ENCODE measurements around the gene NECAB2. TPM values are rescaled to one million over a fixed set of nuclear protein-coding genes. Genes with fewer than 3 reads are reported as not detected.

Gene NECAB2
- polyA plus RNA-seq, 1 donor = 0.66 TPM

DNA sequence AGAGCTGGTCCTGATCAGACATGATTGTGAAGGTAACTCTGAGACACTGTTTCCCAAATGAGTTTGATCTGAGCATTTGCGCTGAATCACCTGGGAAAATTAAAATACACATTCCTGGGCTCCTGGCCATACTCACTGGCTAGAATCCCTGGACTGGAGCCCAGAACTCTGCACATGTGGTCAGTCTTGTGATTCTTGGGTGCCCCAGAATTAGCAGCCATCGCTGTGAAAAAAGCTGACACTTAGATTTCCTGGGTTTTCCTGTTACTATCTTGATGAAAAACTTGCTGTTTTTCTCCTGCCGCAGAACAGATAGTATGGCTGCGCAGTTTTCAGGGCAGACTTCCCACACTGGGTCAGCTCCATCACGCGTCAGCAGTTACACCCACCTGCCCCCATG, 24.6 kb downstream of the NECAB2 start:
- DNase-seq (ENCODE audit: low read depth) = no peak

DNA sequence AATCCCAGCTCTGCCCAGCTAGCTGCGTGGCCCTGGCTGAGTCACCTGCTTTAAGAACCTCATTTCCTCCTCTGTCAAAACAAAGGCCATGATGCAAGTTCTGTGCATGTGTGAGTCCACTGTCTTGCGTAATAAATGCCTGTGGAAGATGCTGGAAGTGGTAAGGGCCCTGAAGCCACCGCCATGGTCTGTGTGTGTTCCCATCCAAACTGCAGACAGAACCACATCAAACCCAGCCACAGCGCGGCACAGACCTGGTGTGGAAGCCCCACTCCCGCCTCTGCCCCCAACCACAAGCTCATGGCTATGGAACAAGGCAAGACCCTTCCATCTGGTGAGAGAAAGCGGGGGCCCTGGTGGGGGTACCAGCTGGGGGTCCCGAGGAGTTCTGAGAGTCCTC, 26.0 kb downstream of the NECAB2 start:
- no peak for DNase-seq (ENCODE audit: low read depth)

DNA sequence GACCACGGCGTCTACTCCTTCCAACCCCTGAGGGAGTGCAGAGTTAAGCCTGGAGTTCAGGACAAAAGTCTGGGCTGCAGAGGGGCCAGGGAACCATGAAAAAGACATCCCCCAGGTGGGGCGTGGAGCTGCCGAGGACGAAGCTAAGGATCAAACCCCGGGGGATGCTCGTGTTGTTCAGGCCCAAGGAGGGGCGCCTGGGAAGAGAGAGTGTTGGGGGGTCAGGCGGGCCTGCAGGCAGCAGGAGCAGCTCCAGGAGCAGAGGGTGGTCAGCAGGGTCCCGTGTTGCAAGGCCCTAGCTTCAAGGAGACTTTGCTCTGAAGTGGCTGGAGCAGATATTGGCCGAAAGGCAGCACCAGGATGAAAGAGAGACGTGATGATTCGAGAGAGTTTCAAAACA, 26.7 kb downstream of the NECAB2 start:
- DNase-seq (ENCODE audit: low read depth) = no peak

DNA sequence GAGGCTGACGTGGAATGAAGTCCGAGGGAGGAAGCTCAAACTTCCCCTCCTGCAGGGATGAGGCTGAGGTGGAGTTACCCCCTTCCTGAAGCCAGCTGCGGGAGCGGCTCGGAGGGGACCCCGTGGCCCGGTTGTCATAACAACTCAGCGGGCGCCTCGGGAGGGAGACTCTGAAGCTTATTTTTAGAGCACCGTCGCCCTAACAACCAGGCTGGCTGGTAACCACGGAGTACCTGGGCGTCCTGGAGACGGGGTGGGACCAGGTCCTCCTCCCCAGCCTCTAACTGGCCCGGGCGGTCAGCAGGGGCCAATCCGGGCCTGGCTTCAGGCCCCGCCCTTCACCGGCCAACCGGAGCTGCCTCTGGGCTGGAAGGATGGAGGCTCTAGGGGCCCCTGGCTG, 27.7 kb downstream of the NECAB2 start:
- no peak for DNase-seq (ENCODE audit: low read depth)

DNA sequence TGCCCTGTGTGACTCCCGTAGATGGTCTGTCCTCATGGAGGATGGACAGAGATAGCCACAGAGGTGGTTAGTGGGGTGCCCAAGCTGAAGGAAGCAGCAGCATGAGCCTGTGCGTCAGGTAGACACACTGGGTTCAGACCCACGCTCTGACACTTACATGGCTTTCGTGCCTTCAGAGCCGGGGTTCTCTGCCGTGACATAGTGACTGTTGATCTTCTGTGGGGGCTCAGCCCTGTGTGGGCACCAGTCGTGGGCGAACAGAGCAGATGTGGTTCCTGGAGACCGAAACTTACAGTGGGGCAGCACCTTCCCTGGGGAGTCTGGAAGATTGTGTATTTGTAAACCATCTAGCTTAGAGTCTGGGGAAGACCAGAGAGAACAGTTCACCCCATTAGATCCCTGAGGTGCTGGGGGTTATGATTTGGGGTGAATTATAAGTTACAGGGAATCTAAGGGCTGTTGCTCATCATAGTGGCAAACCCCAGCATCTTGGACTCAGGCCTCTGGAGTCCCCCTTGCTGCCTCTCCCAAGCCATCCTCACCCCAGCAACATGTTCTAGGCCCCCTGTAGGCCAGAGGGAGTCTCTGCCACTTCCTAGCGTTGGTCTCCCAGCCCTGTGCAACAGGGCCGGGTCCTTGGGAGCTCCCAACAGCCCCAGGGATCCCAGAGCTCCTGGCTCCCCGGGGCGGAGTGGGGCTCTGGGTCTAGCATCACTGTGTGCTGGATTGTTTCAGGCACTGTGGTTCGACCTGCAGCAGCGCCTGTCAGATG, 28.6 kb downstream of the NECAB2 start:
- DNase-seq (ENCODE audit: low read depth) = no peak

DNA sequence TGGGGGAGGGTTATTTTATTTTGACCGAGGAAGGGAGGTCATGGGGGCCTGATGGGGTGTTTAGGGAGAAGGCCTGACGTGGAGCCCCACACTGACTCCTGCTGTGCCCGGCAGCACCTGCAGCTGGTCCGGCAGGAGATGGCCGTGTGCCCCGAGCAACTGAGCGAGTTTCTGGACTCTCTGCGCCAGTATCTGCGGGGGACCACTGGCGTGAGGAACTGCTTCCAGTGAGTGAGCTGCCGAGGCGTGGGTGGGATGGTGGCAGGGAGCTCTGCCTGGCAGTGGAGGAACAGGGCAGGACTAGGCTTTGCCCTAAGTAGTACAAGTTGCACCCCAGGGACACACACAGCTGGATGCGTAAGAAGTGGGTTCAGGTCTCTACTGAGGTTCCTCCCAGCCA, 30.0 kb downstream of the NECAB2 start:
- no peak for DNase-seq (ENCODE audit: low read depth)

DNA sequence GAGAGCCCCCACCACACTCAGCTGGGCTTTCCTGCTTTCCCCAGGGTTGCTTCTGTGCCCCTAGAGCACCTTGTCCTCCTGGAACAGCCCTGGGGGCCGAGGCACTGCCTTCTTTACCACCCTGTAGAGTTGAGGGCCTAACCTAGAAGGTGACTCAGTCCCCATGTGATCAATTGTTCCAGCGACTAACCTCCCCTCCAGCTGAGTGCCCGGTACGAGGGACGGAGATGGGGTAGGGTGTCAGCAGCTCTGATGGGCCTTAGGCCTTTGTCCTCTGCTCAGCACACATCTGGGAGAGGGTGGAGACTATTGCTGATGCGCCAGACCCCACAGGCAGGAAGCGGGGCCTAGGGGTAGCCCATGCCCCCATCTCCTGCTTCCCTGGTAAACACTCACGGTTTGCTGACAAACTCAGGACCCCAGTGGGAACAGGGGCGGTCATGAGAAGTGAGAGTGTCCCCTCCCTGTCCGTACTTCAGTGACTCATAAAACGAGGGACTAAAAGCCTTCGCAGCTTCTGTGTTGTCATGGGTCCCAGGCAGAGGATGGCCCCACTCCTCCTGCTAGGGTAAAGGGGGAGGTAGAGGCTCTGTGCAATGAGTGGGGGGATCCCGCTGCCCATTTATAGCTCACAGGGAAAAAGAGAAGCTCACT, 33.1 kb downstream of the NECAB2 start:
- no peak for DNase-seq (ENCODE audit: low read depth)

DNA sequence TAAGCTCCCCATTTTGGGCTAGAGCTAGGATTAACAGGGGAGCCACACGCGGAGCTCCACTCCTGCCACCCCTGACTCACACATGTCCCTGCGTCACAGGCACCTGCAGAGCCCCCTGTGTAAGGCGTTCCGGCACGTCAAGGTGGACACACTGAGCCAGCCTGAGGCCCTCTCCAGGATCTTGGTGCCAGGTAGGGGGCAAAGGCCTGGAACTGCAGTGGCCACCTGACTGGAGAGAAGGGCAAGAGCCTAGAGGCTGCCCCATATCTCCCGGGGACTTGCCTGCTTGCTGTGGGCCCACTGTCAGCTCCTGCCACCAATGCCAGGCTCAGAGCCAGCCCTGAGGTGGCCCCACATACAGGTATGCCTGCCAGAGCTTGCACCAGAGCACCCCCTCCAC, 33.7 kb downstream of the NECAB2 start:
- no peak for DNase-seq (ENCODE audit: low read depth)

DNA sequence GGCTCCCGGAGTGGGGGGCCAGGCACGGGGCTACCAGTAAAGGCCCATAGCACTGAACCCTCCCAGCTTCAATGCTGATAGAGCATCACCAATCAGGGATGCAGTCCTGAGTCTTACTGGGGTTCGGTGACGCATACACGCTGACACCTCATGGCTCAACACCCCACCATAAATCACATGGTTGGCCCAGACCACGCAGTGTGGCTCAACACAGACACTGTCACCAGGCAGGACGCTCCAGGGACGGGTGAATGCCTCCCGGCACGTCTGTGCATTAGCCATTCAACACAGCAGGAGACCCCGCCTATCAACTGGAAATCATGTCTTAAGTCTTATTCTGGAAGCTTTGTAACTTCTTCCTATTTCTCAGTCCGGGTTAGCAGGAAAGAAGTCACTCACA, 35.0 kb downstream of the NECAB2 start:
- no peak for DNase-seq (ENCODE audit: low read depth)

DNA sequence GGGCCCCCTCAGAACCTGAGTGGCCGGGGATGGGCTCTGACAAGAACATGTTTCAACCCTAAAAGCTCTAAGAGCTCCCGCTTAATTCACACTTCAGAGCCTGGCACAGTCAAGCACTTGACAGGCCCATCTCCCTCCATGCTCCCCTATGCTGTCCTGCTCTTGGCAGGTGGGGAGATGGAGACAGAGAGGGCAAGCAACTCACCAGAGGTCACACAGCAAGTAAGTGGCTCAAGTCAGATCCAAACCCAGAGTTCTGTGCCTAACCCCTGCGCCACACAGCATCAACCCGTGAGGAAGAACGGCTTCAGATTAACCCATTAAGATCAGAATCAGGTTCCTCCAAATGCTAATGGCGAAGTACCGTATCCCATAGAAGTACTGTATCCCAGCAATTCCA, 36.4 kb downstream of the NECAB2 start:
- no peak for DNase-seq (ENCODE audit: low read depth)

DNA sequence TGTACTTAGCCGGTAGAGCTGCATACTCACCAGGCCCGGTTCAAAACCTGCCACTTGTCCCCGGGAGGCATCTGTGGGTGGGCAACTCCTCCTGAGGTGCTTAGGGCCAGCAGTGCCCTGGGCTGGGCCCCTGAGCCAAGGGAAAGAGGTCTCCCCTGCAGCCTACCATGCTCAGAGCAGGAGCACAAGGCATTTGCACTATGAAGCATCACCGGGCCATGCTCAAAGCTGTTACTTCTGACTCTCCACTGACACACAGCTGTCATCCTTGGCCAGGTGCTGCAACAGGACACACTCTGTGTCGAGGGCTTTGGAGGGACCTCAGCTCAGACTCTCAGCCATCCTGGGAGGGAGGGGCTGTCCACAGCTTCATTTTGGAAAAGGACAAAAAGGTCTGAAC, 37.3 kb downstream of the NECAB2 start:
- DNase-seq (ENCODE audit: low read depth) = no peak

DNA sequence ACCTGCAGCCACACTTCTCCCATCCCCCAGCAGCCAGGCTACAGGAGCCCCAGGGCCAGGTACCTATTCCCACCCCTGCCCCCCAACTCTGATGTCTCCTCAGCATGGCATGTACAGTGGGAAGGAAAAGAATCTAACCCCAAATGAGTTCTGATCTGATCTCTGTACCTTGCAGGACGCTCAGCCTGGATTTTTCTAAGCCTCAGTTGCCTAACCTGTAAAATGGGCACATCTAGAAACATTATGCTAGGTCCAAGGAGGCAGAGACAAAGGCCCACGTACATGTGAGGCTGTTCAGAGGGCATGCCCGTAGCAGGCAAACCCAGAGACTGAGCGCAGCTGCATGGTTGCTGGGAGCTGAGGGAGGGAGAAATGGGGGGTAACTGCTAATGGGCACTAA, 39.5 kb downstream of the NECAB2 start:
- DNase-seq (ENCODE audit: low read depth) = no peak

DNA sequence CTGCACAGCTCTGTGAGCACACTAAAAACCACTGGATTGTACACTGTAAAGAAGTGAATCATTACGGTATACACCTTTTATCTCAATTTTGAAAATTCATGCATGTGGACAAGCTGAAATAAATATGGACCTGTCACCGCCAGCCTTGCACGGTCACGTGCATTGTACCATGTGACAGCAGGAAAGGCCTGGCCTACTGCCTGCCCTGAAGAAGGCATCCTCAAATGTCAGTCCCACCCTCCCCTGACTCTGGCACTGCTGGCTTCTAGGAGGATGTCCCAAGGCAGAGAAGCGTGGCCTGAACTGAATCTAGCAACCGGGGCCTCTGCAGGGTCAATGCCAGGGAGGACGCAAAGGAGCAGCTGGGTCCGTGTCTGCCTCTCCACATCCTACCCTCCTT, 39.9 kb downstream of the NECAB2 start:
- DNase-seq (ENCODE audit: low read depth) = no peak

DNA sequence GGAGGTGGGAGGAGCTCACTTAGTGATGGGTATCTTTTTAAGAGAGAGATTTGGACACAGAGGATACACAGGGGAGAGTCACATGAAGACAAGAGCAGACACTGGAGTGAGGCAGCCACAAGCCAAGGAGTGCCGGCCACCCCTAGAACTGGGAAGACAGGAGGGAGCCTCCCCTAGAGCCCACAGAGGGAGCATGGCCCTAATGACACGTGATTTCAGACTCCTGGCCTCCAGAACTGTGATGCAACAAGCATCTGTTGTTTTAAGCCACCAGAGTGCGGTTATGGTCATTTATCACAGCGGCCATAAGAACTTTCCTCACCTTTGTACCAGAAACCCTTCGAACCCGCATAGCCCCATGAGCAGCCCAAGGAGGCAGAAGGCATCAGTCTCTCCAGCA, 41.2 kb downstream of the NECAB2 start:
- no peak for DNase-seq (ENCODE audit: low read depth)

DNA sequence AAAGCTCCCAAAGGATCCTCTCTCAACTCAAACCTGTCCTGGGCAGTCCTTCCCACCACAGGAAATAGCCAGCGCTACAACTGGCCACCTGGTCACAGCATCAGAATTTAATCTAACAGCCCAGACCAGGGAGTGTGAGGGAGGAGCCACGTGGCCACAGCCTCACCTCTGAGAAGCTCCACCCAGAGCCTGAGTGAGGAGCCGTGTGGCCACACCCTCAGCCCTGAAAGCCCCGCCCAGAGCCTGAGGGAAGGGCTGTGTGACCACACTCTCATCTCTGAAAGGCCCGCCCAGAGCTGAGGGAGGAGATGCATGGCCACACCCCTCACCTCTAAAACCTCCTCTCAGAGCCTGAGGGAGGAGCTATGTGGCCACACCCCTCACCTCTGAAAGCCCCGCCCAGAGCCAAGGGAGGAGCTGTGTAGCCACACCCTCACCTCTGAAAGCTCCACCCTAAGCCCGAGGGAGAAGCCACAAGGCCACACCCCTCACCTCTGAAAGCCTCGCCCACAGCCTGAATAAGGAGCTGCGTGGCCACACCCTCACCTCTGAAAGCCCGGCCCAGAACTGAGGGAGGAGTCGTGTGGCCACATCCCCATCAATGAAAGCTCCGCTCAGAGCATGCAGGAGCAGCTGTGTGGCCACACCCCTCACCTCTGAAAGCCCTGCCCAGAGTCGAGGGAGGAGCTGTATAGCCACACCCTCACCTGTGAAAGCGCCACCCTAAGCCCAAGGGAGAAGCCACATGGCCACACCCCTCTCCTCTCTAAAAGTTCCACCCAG, 45.9 kb downstream of the NECAB2 start:
- no peak for DNase-seq (ENCODE audit: low read depth)

DNA sequence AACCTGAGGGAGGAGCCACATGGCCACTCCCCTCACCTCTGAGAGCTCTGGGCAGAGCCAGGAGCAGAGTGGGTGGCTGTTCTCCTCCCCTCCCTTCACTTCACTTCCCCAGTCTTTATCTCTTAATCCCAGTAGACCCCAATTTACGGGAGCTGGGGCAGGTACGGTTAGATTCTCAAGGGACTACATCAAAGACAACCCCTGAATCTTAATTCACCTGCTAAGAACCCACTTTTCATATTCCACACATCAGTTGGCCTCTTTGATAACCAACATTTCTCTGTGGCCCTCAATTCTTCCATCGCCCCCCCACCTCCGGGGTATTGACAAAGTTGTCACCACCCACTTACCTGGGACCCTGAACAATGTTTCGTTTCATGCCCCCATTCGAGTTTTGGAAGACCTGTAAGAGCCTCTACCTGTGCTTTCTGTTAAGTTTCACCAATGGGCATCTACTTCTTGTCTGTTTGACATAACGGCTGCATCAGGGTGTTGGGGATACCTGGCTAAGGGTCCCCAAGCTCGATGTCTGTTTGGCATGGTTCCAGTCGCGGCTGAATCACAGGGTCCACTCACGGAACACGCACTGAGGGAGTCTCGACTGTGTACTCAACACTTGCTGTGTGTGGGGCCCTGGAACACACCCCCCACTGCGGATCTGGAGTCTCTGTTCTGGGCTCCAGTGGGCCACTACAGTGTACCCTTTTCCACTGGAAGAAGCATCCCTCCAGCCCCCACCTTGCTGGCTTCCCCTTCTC, 46.7 kb downstream of the NECAB2 start:
- no peak for DNase-seq (ENCODE audit: low read depth)

DNA sequence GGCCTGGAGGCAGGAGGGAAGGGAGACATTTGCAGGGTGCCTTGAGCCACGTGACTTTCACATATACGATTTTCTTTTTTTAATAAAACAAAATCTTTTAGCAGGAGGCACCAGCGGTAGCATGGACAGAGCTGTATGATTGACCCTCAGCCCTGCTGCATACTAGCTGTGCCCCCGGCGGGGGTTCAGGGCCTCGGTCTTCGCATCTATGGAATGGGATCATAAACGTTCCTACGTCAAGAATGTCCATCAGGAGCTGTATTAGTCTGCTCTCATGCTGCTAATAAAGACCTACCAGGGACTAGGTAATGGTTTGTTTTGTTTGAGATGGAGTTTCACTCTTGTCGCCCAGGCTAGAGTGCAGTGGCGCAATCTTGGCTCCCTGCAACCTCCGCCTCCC, 47.4 kb downstream of the NECAB2 start:
- no peak for DNase-seq (ENCODE audit: low read depth)

DNA sequence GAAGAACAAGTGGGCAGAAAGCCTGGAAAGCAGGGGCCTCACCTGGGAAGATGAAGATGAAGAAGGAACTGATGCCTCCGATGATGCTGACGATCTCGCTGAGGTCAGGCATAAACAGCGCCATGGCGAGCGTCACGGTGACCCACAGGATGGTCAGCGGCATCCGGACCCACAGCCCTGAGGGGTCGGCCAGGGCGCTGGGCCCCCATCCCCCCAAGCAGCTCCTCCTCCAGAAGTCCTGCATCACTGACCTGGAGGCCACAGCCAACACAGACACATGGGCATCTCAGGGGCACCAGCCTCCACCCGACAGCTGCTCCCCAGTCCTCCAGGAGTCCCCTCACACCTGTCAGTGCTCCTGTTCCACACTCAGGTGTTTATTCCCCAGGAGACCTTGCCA, 48.4 kb downstream of the NECAB2 start:
- DNase-seq (ENCODE audit: low read depth) = no peak

DNA sequence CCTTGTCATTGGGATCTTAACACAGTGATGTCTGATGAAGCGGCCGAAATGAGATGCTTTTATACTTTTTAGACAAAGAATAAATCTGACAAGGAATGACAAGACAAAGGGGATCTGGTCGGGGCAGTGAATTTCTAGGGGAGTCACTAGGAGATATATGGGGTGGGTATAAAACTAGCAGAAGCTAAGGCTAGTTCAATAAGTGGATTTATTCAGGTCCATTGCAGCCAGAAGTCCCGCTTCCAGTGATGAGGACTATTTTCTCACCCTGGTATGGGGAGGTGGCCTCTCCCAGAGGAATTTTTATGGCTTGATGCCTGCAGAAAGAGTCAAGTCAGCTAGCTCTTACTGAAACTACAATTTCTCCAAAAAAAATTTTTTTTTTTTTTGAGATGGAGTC, 50.7 kb downstream of the NECAB2 start:
- no peak for DNase-seq (ENCODE audit: low read depth)

DNA sequence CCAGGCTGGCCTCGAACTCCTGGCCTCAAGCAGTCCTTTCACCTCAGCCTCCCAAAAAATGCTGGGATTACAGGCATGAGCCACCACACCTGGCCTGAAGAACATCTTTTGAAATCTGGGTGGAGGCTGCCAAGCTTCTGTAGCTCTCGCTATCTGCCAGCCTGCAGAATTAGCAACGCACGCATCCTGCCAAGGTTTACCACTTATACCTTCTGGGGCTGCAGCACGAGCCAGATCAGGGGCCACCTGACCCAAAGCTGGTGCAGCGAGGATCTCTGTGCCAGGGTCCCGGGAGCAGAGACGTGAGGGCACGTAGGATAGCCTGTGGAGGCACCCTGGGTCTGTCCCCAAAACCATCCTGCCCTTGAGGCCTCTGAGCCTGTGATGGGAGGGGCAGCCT, 52.3 kb downstream of the NECAB2 start:
- DNase-seq (ENCODE audit: low read depth) = no peak

DNA sequence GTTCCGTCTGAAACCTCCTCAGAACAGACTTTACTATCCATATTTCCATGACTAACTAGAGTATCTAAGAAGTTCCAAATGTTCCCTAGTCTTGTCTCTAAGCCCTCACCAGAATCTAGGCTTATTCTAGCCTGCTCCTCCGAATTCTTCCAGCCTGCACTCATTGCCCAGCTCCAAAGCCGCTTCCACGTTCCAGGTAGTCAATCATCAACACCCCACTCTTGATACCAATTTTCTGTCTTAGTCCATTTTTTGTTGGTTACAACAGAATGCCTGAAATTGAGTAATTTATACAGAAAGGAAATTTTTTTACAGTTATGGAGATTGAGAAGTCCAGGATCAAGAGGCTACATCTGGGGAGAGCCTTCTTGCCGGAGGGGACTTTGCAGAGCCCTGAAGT, 53.4 kb downstream of the NECAB2 start:
- no peak for DNase-seq (ENCODE audit: low read depth)

DNA sequence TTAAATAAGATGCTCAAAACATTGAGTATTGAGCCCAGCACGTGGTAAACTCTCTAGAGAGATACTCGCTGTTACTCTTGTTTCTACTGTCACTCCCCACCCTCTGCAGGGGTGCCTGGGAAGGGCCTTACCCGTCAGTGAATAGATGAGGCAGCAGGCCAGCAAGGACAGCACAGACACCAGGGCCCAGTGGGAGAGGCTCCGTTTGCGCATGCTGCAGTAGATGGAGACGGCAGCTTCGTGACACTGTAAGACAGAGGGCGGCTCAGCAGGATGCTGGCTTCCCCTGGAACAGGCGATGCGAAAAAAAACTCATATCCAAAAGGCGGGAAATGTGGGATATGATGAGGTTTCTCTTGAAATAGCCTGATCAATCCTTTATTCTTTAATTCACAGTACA, 54.6 kb downstream of the NECAB2 start:
- DNase-seq (ENCODE audit: low read depth) = no peak
